ENCODE measurements around the gene GAS7. TPM values are rescaled to one million over a fixed set of nuclear protein-coding genes. Genes with fewer than 3 reads are reported as not detected.

The GAS7 gene
- total RNA-seq, 4 donors from 2014 or later, result 24.7 to 43.3 (median 38.4) TPM

DNA sequence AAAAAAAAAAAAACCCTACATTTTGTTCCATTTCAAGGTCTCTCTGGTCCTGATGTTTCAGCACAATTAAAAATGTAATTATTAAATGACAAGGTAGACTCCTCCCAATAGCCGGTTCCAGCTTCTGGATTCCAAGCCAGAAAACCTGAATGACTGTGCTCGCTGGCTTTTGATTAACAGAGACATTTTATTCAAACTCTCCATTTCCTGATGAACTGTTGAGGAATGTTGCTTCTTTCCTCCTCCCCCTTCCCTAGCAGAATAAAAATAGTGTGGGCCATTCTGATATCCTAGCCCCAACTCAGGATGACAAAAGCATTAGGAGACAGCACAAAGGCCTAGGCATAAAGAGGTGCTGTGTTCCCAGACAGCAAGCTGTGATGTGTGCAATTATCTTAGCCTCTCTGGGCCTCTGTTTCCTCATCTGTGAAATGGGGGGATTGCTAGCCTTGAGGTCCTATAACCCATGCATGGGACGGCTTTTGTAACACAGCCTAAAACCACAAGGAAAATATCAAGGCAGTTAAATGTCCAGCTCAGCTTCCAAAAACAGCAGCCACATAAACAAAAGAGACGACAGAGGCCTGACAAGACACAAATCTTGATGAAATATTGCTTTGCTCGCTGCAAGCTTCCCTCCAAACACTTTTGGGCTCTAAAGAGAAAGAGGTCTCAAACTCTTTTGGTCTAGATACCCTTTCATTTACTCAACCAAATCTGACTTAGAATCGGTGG lies 166.1 kb downstream of the GAS7 start:
- TF ChIP-seq, protein P1, sequence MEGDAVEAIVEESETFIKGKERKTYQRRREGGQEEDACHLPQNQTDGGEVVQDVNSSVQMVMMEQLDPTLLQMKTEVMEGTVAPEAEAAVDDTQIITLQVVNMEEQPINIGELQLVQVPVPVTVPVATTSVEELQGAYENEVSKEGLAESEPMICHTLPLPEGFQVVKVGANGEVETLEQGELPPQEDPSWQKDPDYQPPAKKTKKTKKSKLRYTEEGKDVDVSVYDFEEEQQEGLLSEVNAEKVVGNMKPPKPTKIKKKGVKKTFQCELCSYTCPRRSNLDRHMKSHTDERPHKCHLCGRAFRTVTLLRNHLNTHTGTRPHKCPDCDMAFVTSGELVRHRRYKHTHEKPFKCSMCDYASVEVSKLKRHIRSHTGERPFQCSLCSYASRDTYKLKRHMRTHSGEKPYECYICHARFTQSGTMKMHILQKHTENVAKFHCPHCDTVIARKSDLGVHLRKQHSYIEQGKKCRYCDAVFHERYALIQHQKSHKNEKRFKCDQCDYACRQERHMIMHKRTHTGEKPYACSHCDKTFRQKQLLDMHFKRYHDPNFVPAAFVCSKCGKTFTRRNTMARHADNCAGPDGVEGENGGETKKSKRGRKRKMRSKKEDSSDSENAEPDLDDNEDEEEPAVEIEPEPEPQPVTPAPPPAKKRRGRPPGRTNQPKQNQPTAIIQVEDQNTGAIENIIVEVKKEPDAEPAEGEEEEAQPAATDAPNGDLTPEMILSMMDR (IDR thresholded peaks at IDR 0.05; ENCODE audit: low read depth), result no peak

DNA sequence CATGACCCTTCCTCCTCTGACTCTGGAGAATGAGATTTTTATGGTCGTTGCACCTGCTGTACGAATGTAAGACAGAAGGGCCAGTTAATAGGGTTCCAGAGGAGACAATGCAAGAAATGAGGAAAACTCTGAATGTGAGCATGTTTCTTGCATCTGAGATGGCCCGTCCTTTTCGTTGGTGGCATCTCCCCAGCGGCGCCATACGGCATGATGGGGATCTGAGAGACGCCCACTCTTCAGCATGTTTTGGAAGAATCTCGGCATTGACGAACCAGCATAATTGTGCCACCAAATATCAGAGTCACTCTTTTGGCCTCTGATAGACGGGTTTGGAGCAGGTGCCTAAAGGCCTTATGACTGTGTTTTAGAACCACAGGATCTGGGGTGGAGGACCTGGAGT lies 166.8 kb downstream of the GAS7 start:
- TF ChIP-seq, protein P1 (IDR thresholded peaks at IDR 0.05; ENCODE audit: low read depth), result no peak

- TF ChIP-seq, protein P1 (IDR thresholded peaks at IDR 0.05; ENCODE audit: low read depth), result no peak
These were observed 167.3 kb downstream of the GAS7 start for GRCh38 chr17:10031127-10031526.

- TF ChIP-seq, protein P1 (IDR thresholded peaks at IDR 0.05; ENCODE audit: low read depth), result no peak
These were observed 169.3 kb downstream of the GAS7 start for GRCh38 chr17:10029129-10029528.

- TF ChIP-seq, protein P1 (IDR thresholded peaks at IDR 0.05; ENCODE audit: low read depth), result no peak
These were observed 172.2 kb downstream of the GAS7 start for GRCh38 chr17:10025976-10026901.

GRCh38 chr17:10025224-10025623 lies 173.2 kb downstream of the GAS7 start:
- TF ChIP-seq, protein P1 (IDR thresholded peaks at IDR 0.05; ENCODE audit: low read depth), result no peak

- TF ChIP-seq, protein P1 (IDR thresholded peaks at IDR 0.05; ENCODE audit: low read depth), result no peak
These were observed 176.0 kb downstream of the GAS7 start for GRCh38 chr17:10022416-10022815.

Measured in subcutaneous adipose tissue (tissue), 4 donors.